Measurements from ENCODE around the gene TCFL5.

Gene TCFL5

DNA sequence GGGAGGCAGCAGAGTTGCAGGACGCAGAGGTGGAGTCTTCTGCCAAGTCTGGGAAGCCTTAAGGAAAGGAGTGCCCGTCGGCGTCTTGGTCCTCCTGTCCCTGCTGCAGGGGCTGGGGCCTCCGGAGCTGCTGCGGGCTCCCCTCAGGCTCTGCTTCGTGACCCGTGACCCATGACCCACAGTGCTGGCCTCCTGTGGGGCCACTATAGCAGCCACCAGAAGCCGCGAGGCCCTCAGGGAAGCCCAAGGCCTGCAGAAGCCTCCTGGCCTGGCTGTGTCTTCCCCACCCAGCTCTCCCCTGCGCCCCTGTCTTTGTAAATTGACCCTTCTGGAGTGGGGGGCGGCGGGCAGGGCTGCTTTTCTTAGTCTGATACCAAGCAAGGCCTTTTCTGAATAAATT is 48.0 kb downstream of the TCFL5 start:
- FAIRE-seq (no peak), DNase-seq (ENCODE audit: low spot score) (no peak)

DNA sequence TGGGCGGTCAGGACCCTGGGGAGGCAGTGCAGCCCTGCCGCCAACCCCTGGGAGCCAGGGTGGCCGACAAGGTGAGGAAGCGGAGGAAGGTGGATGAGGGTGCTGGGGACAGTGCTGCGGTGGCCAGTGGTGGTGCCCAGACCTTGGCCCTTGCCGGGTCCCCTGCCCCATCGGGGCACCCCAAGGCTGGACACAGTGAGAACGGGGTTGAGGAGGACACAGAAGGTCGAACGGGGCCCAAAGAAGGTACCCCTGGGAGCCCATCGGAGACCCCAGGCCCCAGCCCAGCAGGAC is 48.8 kb downstream of the TCFL5 start:
- DNase-seq (ENCODE audit: low spot score) (no peak), FAIRE-seq (no peak)

GRCh38 chr20:62812181-62812906 is 49.3 kb downstream of the TCFL5 start:
- no peak for DNase-seq (ENCODE audit: low spot score)
- no peak for FAIRE-seq

DNA sequence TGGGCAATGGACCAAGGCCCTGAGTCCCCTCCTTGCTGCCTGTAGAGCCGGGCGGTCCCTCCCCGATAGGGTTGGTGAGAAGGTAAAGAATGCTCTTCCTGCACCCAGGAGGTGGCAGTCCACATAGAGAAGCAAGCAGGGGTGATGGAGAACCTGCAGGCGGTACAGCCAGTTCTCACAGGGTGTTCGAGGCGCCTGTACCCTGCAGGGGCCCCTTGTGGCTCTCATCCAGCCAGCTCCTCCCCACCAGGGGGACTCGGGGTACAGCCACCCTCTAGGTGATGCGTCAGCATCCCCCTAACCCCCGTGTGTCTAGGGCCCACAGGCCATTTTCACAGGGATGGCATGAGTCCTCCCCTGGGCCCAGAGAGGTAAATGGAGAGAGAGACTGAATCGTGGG is 49.9 kb downstream of the TCFL5 start:
- DNase-seq (ENCODE audit: low spot score) = no peak
- FAIRE-seq = no peak

- DNase-seq (ENCODE audit: low spot score) (no peak), FAIRE-seq (no peak)
Observed at GRCh38 chr20:62811320-62811719, 50.3 kb downstream of the TCFL5 start.

- DNase-seq (ENCODE audit: low spot score) (no peak), FAIRE-seq (no peak)
Observed at GRCh38 chr20:62809530-62810428, 51.8 kb downstream of the TCFL5 start.

DNA sequence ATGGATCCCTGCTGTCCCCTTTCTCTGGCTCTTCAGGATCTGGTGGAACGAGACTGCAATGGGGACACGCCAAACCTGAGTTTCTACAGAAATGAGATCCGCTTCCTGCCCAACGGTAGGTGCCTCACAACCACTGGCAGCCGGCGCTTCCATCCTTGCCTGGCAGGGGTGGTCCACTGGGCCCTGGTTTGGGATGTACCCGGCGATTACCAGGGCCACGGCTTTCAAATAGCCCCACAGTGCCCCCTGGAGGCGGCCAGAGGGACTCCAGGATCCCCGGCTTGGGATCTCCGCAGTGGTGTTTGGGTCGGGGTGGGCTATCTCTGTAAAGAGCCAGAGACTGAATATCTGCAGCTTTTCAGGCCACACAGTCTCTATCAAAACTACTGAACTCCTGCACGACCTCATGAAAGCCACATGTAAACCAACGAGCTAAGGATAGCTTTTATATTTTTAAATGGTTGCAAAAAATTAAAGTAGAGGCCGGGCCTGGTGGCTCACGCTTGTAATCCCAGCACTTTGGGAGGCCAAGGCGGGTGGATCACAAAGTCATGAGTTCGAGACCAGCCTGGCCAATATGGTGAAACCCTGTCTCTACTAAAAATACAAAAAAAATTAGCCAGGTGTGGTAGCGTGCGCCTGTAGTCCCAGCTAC is 53.3 kb downstream of the TCFL5 start:
- FAIRE-seq (no peak), DNase-seq (ENCODE audit: low spot score) (peak; percentile 39)

DNA sequence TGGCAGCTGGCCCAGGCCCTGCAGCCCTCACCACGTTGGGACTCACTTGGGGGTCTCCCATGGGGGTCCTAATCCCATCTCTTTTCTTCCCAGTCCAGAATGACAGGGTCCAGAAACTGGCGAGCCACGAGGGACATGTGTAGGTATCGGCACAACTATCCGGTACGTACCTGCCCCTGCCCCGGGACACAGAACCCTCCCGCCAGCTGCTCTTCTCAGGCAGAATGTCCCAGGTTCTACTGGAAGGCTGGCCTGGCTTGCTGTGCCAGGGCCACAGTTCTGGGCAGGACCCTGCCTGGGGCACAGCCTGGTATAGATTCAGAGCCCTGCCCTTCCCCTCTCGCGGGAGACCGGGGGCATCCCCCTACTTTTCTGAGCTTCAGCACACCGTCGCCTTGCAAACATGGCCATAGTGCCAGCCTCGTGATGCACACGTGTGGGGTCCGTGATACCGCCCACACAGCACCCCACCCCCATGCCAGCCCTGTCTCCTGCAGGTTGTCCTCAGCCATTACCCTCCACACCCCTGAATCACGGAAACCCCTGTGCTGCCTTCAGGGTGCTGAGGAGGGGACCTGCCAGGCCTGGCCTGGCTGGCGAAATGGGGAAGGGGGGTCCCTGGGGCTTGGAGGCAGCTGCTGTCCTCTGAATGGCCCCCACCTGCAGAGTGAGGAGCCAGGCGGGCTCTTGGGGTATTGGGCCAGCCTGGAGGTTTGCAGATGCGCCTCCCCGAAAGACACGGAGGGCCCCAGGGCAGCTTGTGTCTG is 54.0 kb downstream of the TCFL5 start:
- no peak for FAIRE-seq
- DNase-seq (ENCODE audit: low spot score) = no peak

- no peak for DNase-seq (ENCODE audit: low spot score)
- no peak for FAIRE-seq
Observed at GRCh38 chr20:62806383-62807050, 55.1 kb downstream of the TCFL5 start.

DNA sequence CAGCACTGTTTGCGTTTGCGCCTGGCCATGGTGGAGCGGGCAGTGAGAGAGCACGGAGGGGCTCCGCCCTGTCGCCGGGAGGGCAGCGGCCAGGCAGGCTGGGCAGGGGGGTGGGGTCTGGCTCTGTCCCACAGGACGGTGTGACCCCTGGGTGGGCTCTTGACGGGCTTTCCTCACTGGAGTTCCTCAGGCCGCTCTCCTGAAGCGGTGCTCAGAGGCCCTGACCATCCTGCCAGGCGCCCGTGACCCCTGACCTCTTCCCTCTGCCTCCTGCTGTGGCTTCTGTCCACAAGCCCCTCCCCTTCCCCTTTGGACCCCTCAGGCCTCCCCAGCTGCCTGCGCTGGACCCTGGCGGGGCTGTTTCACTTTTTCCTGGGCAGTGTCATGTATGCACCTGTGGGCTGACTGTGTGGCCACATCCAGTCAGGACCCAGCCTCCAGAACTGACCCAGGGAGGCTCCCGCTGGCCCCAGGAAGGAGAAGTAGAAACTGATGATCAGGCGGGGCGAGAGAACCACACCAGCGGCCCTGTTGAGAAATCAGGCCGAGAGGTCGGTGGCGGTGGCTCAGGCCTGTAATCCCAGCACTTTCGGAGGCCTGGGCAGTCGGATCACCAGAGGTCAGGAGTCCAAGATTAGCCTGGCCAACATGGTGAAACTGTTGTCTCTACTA is 55.8 kb downstream of the TCFL5 start:
- no peak for FAIRE-seq
- no peak for DNase-seq (ENCODE audit: low spot score)

- DNase-seq (ENCODE audit: low spot score) (no peak), FAIRE-seq (no peak)
Observed at GRCh38 chr20:62805155-62805710, 56.4 kb downstream of the TCFL5 start.

DNA sequence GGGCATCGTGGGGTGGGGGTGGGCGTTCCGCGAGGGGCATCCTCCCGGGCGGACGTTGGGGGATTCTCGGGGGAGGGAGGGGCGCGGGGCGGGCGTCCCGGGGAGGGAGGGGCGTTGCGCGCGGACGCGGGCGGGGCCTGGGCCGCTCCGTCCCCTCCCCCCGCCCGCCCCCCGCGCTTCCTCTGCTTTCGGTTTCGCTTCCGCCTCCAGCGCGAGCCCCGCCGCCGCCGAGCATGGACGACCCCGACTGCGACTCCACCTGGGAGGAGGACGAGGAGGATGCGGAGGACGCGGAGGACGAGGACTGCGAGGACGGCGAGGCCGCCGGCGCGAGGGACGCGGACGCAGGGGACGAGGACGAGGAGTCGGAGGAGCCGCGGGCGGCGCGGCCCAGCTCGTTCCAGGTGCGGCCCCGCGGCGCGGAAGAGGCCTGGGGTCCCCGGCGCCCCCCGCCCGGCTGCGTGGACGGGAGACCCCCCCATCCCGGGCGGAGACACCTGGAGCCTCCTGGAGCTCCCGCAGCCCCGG is 56.9 kb downstream of the TCFL5 start, which contains the start of gene OGFR:
TSS of gene OGFR (plus strand) at position 209 of the 528 bp plus-strand sequence. CDS start at position 234, 25 bp downstream.
- DNase-seq (ENCODE audit: low spot score) = peak; percentile 42
- FAIRE-seq = no peak

- FAIRE-seq (no peak), DNase-seq (ENCODE audit: low spot score) (no peak)
Observed at GRCh38 chr20:62804021-62804626, 57.5 kb downstream of the TCFL5 start.

DNA sequence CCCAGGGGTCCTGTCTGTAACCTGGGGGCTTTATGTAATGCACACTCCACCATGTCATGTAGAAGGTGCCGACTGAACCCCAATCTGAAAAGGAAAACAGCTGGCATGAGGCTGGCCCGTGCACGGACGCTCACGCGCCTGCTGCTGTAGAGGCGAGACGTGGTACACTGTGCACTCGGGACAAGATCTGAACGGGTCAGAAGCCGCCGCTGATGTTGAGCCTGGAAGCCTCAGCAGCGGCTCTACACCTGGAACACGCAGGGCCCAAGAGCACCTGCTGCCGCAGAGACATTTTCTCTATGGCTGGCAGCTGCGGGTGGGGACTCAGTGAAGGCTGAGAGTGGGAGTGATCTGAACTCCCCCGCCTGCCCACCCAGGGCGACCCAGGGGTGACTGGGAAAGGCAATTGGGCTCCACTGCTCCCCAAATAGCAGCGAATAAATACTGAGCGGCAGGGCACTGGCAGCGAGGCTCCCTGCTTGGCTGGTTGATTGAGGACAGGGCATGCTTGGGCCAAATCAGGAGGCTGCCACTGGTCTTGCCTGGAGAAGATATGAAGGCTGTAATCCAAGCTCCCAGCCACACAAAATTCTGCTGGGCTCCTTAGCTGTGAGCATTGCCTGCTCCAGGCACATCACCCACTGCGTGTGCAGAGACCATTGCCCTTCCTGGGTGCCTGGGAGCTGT is 59.5 kb downstream of the TCFL5 start:
- DNase-seq (ENCODE audit: low spot score) = no peak
- FAIRE-seq = no peak

DNA sequence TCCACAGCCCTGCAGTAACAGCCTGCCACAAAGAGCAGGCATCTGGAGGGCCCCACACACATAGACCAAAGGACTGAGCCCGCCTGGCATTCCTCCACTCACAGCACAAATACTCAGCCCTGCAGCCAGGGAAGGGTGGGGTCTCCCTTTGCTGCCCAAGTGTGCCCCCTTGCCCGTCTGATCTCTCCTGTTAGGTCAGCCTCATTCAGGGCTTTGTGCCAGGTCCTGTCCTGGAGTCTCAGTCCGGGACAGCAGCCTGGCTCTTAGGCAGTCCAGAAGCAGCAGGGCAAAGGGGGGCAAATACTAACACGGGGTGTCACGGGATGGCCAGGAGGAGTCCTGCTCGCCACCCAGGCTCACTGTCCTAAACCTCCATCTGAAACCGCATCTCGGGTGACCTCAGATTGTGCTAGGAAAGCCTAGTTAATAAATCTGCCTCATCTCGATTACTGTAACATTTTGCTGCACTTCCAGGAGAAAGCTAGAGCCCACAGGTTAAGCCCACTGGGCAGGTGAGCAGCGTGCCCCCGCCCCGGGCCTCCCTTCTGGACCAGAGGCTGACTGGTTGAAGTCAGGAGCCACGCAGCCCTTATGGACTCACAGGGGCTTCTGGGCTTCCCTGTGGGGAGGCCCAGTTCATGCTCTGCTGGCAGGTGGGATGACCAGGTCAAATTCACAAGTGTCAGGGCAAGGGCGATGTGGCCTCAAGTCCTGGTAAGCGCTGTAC is 60.2 kb downstream of the TCFL5 start:
- DNase-seq (ENCODE audit: low spot score) = no peak
- FAIRE-seq = no peak

DNA sequence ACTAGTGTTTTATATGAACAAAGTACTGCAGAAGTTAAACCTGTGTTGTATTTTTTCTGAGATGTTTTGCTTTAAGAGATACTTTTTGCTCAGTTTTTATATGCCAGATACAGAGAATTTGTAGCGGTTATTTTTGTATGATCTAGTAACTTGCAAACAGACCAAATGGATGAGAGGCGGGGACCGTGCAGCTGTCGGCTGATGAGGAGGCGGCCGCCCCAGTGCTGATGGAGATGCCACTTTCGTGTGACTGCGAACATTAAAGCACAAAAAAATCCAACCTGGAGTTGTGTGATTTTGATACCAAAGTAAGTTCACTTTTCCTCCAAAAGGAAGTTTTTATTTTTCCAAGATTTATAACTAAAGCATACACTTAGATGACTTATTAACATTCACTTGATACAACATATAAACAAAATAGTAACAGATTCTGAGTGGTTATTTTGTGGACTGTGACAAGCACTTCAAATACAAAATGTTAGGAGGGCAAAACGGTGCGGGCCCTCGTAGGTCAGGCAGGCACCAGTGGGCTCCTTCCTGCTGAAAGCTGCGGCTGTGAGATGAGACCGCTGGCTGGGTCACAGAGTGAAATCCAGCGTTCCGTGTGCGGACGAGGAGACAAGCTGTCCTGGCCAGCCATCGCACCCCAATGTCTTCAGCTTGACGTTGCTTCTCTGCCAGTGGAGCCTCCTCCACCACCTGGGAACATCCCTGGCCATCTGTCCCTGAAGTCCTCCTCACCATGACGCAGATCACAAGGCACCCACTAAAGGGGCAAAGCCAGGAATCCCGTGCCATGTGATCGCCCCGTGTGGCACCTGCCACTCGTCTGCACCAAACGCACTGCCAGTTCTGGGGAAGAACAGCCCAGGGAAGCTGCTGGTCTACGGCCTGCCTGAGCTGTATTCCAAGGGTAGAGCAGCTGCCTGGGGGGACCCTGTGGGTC is 61.0 kb downstream of the TCFL5 start:
- FAIRE-seq = no peak
- no peak for DNase-seq (ENCODE audit: low spot score)

DNA sequence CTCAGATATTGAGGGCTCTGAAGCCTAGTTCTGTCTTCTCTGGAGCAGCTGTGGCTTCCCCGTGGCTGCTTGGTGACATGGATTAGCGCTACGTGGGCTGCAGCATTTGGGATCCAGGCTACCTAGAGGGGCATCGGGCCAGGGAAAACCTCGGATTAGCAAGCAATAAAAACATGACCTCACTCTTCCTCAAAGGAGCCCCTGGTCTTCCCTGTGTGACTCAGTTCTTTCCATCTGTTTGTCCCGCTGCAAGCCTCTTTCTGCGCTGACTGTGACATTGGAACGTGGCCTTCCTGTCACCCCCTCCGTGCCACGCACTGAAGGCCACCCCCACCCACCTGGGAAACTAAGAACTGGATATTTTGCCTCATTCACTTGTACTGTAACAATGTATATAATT is 61.7 kb downstream of the TCFL5 start:
- no peak for FAIRE-seq
- DNase-seq (ENCODE audit: low spot score) = no peak
